Measurements from ENCODE around the gene PLOD2. TPM values are rescaled to one million over a fixed set of nuclear protein-coding genes. Genes with fewer than 3 reads are reported as not detected.

PLOD2 gene
- total and polyA plus RNA-seq, 2 of the 4 experiments (the other 2 are of a cell fraction), result 84.0 to 117 TPM

- TF ChIP-seq BHLHE40 (IDR thresholded peaks at IDR 0.05; ENCODE audit: low read depth, low read length), result peak; percentile 50
- TF ChIP-seq FOS (IDR thresholded peaks at IDR 0.05; ENCODE audit: low read depth, low read length), result no peak
- peak; percentile 44; the same call in 1 of the 2 replicates for TF ChIP-seq MAZ (IDR thresholded peaks at IDR 0.05; ENCODE audit: borderline replicate concordance, low read depth, low read length)
- TF ChIP-seq MAFK (IDR thresholded peaks at IDR 0.05; ENCODE audit: low read depth, low read length), result no peak
- TF ChIP-seq POLR2A (IDR thresholded peaks at IDR 0.05; ENCODE audit: low read depth, low read length), result peak; percentile 97
- no peak for TF ChIP-seq RFX5 (IDR thresholded peaks at IDR 0.05; ENCODE audit: low read depth, low read length)
Measured at GRCh38 chr3:146160964-146161662, at the start of gene PLOD2 (continued).

DNA sequence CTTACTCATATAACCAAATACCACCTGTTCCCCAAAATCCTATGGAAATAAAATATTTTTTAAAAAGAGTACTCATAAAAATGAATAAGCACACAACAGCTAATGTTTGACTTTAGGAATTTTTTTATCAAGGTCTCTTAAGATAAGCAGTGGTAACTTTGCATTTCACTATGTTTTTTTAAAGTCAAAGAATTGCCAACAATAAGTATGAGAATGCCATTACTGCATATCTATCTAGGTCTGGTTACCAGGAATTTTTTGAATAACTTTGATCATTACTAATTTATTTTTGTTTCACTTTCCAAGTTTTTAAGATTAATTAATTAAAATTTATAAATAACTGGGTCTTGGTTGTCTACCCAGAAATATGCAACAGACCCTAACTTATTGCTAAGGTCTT, 48.4 kb upstream of the PLOD2 start:
- H3K56ac ChIP-seq (ENCODE audit: extremely low read depth, insufficient read depth, low read length), result no peak overlapping the region
- no peak for ATAC-seq (ENCODE audit: low read depth)
- no peak overlapping the region for H3K4ac ChIP-seq (ENCODE audit: low read depth, low read length)
- H3K27me3 ChIP-seq (ENCODE audit: control insufficient read depth, insufficient read depth, low read length), result no peaks in the 10 kb centered on the region
- no peaks in the 10 kb centered on the region for H3K79me1 ChIP-seq (ENCODE audit: low read depth in 1 of 2, low read length in 2 of 2)
- no peak overlapping the region for H4K91ac ChIP-seq (ENCODE audit: insufficient read depth, low read depth, low read length)
- H3K4me1 ChIP-seq (ENCODE audit: control insufficient read depth, insufficient read depth, low read length), result no peaks in the 10 kb centered on the region
- H3K27ac ChIP-seq (ENCODE audit: insufficient read depth, low read length), result no peak overlapping the region
- intact Hi-C loops (cut with micrococcal nuclease), result no loop called here
- H3K23ac ChIP-seq (ENCODE audit: low read depth, low read length), result no peak overlapping the region
- H2BK15ac ChIP-seq (ENCODE audit: low read depth, low read length), result no peak overlapping the region
- H2AK9ac ChIP-seq (replicated peaks; ENCODE audit: low read depth, low read length, poor library complexity), result no peak overlapping the region
- H3K36me3 ChIP-seq (ENCODE audit: control insufficient read depth, insufficient read depth, low read length), result peaks cover 3% of the 10 kb centered on the region; the same call in 1 of the 2 replicates
- no peaks in the 10 kb centered on the region for H4K20me1 ChIP-seq (ENCODE audit: insufficient read depth, low read length)
- H4K8ac ChIP-seq (ENCODE audit: low read depth in 2 of 2, low read length in 2 of 2), result no peak overlapping the region
- no peak overlapping the region for H3K4me2 ChIP-seq (ENCODE audit: low read depth, low read length)
- H2BK5ac ChIP-seq (ENCODE audit: low read depth, low read length, poor library complexity, severe bottlenecking), result no peak overlapping the region
- H4K5ac ChIP-seq (ENCODE audit: low read depth, low read length), result no peak overlapping the region
- BruUV-seq (replicated peaks), result no TSS peak
- no peak for DNase-seq
- in situ Hi-C loops (cut with MboI; ENCODE audit: low sequenced_read_pairs), result no loop called here
- TF ChIP-seq, protein P1, sequence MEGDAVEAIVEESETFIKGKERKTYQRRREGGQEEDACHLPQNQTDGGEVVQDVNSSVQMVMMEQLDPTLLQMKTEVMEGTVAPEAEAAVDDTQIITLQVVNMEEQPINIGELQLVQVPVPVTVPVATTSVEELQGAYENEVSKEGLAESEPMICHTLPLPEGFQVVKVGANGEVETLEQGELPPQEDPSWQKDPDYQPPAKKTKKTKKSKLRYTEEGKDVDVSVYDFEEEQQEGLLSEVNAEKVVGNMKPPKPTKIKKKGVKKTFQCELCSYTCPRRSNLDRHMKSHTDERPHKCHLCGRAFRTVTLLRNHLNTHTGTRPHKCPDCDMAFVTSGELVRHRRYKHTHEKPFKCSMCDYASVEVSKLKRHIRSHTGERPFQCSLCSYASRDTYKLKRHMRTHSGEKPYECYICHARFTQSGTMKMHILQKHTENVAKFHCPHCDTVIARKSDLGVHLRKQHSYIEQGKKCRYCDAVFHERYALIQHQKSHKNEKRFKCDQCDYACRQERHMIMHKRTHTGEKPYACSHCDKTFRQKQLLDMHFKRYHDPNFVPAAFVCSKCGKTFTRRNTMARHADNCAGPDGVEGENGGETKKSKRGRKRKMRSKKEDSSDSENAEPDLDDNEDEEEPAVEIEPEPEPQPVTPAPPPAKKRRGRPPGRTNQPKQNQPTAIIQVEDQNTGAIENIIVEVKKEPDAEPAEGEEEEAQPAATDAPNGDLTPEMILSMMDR (conservative IDR thresholded peaks at IDR 0.05; ENCODE audit: low read depth, low read length), result no peak
- no peak for TF ChIP-seq FOS (IDR thresholded peaks at IDR 0.05; ENCODE audit: low read depth, low read length)
- no peak for TF ChIP-seq RFX5 (IDR thresholded peaks at IDR 0.05; ENCODE audit: low read depth, low read length)
- no peak for TF ChIP-seq RAD21 (IDR thresholded peaks at IDR 0.05; ENCODE audit: low read length)
- no peak for TF ChIP-seq NFE2L2 (IDR thresholded peaks at IDR 0.05; ENCODE audit: low read depth, low read length)
- TF ChIP-seq, protein P2, sequence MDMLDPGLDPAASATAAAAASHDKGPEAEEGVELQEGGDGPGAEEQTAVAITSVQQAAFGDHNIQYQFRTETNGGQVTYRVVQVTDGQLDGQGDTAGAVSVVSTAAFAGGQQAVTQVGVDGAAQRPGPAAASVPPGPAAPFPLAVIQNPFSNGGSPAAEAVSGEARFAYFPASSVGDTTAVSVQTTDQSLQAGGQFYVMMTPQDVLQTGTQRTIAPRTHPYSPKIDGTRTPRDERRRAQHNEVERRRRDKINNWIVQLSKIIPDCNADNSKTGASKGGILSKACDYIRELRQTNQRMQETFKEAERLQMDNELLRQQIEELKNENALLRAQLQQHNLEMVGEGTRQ (IDR thresholded peaks at IDR 0.05; ENCODE audit: low read depth, low read length), result no peak
- H3K9ac ChIP-seq (ENCODE audit: low read depth, low read length), result no peak overlapping the region
- H3K18ac ChIP-seq (ENCODE audit: low read depth, low read length), result no peak overlapping the region
- no peak overlapping the region for H3K4me3 ChIP-seq (ENCODE audit: insufficient read depth, low read depth, low read length)
- no peaks in the 10 kb centered on the region for H3K9me3 ChIP-seq (ENCODE audit: control insufficient read depth, insufficient read depth, low read length)
- POLR2A ChIA-PET (ENCODE audit: unreplicated experiment), result no interaction called here
- dilution Hi-C loops (cut with HindIII; ENCODE audit: low sequenced_read_pairs, unreplicated experiment), result no loop called here
- CTCF ChIA-PET, result interaction anchor here (0.9 kb wide), 1 partner anchor 19 kb away, joined by 6 read pairs; no protein-coding TSS in a partner anchor
- no peaks in the 10 kb centered on the region for H3K9me1 ChIP-seq (ENCODE audit: insufficient read depth, low read length)
- H3K14ac ChIP-seq (replicated peaks; ENCODE audit: low read depth, low read length), result no peak overlapping the region
- H2BK120ac ChIP-seq (ENCODE audit: low read depth, low read length), result no peak overlapping the region
- no peak overlapping the region for H2AFZ ChIP-seq (replicated peaks; ENCODE audit: low read length, poor library complexity)
- H2BK20ac ChIP-seq (ENCODE audit: low read depth, low read length), result no peak overlapping the region
- H2AK5ac ChIP-seq (ENCODE audit: low read depth, low read length), result no peak overlapping the region

Data from IMR-90 (cell line).